Endothelial cell of umbilical vein (primary cell): Measurements from ENCODE around the gene LYZL6.

Experiments
- CTCF ChIP-seq, 2 donors: IDR thresholded peaks; 1 replicate in 1 of 2; 2 replicates in 1 of 2; pipeline ENCODE4 v1.5.1; 2011; ENCODE audit warnings: low read length in 2 of 2, mild to moderate bottlenecking in 2 of 2, moderate library complexity in 2 of 2, control low read depth in 1 of 2, inconsistent platforms in 1 of 2, low read depth in 1 of 2; ENCODE audit not compliant: insufficient read depth in 1 of 2; ENCODE audit errors: extremely low read depth in 1 of 2
- EZH2 ChIP-seq: IDR thresholded peaks from 2 replicates; pipeline ENCODE4 v1.6.1; 2012; ENCODE audit warnings: borderline replicate concordance, low read depth, mild to moderate bottlenecking, moderate library complexity, low read length, inconsistent platforms; ENCODE audit not compliant: severe bottlenecking
- FOS ChIP-seq: IDR thresholded peaks from 2 replicates; pipeline ENCODE4 v1.6.1; 2011; ENCODE audit warnings: mild to moderate bottlenecking, low read length, moderate library complexity, borderline replicate concordance; ENCODE audit not compliant: insufficient read depth
- GATA2 ChIP-seq: IDR thresholded peaks from 2 replicates; pipeline ENCODE4 v1.7.0; 2011; ENCODE audit warnings: low read depth, mild to moderate bottlenecking, moderate library complexity, mixed read lengths, low read length; ENCODE audit not compliant: insufficient read length, insufficient read depth
- JUN ChIP-seq: IDR thresholded peaks from 2 replicates; pipeline ENCODE4 v1.6.1; 2011; ENCODE audit warnings: borderline replicate concordance, low read depth; ENCODE audit not compliant: insufficient read length, insufficient read depth
- MAX ChIP-seq: IDR thresholded peaks from 2 replicates; pipeline ENCODE4 v1.6.1; 2011; ENCODE audit not compliant: insufficient read depth, insufficient read length
- MYC ChIP-seq: IDR thresholded peaks from one replicate; pipeline ENCODE4 v1.6.1; 2011; ENCODE audit warnings: mild to moderate bottlenecking, low read depth, low read length
- POLR2A ChIP-seq: IDR thresholded peaks from 2 replicates; pipeline ENCODE4 v1.6.1; 2012; ENCODE audit warnings: low read depth, mild to moderate bottlenecking, control low read depth, low read length
- POLR2AphosphoS5 ChIP-seq: IDR thresholded peaks from 2 replicates; pipeline ENCODE4 v1.6.1; 2012; ENCODE audit warnings: low read depth, mild to moderate bottlenecking, control low read depth, low read length, moderate library complexity; ENCODE audit not compliant: insufficient read depth

DNA sequence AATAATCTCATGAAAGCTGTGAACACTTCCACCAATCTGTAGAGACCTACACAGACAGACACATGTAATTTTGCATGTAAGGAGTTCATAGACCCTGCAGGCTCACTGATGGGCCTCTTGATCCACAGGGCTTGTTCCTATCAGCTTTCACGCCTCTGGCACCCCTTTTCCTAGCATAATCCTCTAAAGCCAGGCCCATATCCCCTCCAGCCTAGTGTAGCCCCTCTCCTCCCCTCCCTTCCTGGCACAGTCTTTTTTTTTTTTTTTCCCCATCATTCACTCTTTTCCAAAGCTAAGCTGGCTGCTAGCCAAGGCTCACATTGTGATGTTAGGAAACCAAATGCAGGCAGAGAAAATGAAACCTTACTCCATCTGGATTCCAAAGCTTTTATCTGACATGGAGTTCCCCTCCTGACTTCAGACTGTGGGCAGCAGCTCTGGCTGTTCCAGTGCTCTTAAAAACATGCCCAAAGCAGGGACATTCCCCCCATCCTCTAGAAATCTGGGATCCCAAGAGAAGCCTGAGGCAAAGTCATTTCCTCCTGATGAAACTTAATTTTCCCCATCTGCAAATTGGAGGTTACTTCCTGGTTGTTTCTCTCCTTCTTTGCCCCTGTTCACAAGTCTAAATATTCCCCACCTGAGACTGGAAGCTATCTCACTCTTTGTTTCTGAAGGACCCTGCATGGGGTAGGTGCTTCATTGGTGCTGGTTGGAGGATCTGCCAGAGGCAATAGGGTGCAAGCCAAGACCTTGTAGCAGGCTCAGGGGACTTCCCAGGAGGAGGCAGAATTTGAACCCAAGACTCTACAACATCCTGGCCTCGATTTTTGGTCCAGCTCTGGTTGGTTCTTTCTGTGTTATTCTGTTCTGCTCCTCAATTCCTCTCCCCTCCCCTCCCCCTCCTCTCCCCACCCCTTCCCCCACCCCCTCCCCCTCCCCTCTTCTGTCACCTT is 53.4 kb downstream of the LYZL6 start:
- TF ChIP-seq CTCF (IDR thresholded peaks at IDR 0.05; ENCODE audit: extremely low read depth in 1 of 2, insufficient read depth in 1 of 2, low read depth in 1 of 2, low read length in 2 of 2) (no peak), POLR2A (no peak), JUN (no peak), EZH2 (no peak), POLR2AphosphoS5 (no peak), GATA2 (no peak), MYC (no peak), MAX (no peak), FOS (no peak)
